HG02973 (cell line): Measurements from ENCODE around the gene FGF19.

Experiments used
- ATAC-seq: cut with Tn5 transposase; IDR thresholded peaks from one replicate; pipeline ENCODE4 v1.9.1; 2021; ENCODE audit warnings: moderate library complexity; ENCODE audit not compliant: unreplicated experiment

Gene FGF19

GRCh38 chr11:69656536-69657455 lies 47.0 kb downstream of the FGF19 start:
- ATAC-seq = no peak

GRCh38 chr11:69655479-69656428 lies 48.1 kb downstream of the FGF19 start:
- ATAC-seq = no peak

- no peak for ATAC-seq
Measured at GRCh38 chr11:69654660-69655478, 49.0 kb downstream of the FGF19 start.

GRCh38 chr11:69654001-69654659 lies 49.7 kb downstream of the FGF19 start:
- no peak for ATAC-seq

- no peak for ATAC-seq
Measured at GRCh38 chr11:69653406-69653960, 50.3 kb downstream of the FGF19 start.

GRCh38 chr11:69652999-69653398 lies 50.8 kb downstream of the FGF19 start:
- no peak for ATAC-seq

- no peak for ATAC-seq
Measured at GRCh38 chr11:69651834-69652620, 51.8 kb downstream of the FGF19 start.

DNA sequence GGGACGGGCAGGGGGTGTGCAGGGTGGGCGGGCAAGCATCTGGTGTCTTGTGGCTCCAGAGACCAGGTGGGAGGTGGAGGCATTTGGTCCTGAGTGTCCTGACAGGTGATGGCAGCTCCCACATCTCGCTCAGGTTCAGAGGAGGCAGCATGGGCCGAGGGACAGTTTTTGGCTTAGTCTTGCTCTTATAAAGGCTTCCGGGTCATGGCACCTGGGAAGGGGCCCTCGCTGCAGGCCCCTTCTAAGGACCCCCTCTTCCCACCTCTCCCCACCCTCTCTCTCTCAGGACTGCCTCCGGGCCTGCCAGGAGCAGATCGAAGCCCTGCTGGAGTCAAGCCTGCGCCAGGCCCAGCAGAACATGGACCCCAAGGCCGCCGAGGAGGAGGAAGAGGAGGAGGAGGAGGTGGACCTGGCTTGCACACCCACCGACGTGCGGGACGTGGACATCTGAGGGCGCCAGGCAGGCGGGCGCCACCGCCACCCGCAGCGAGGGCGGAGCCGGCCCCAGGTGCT lies 52.9 kb downstream of the FGF19 start:
- ATAC-seq = no peak

DNA sequence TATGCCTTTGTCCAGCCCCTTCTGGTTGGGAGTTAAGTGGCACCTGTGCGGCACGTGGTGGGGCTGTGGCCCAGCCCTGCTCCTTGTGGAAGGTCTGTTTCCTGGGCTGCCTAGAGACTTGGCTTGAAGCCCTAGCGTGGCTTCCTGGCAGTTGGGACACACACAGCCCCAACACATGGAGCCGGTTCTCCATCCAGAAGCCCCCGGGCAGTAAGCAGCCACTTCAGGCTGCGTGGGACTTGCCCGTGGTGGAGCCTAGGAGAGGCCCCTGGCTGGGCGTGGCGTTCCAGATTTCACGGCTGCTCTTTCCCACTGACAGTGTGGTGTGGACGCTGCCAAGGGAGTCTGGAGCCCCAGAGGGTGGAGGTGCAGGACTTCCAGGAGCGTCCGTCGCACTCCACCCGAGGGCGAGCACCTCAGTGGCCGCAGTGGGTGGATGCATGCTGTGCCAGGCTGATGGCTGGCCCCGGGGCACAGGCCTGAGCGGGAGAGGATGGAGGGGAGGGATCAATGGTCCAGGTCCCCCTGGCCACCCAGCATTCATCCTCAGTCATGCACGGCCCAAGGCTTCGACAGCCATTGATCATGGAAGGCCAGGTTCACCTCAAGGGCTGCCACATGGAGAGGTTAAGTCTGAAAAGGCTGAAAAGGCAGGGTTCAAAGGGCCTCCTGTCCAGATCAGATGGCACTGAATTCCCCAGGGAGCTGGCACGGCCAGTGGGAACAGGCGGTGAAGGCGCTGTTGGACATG lies 53.6 kb downstream of the FGF19 start:
- no peak for ATAC-seq

GRCh38 chr11:69649576-69649900 lies 54.3 kb downstream of the FGF19 start:
- no peak for ATAC-seq

- ATAC-seq = no peak
Measured at GRCh38 chr11:69648679-69649575, 54.9 kb downstream of the FGF19 start.
